HEK293 (cell line): ENCODE data around the gene ARHGAP22.

Source experiments
- CTCF ChIA-PET: fragments of 350-600 bp; formaldehyde crosslinking; extraction: SDS; loops from one replicate; lab custom pipeline; 2021; ENCODE audit warnings: antibody characterized with exemption; lab: Yijun Ruan, JAX
- POLR2A ChIA-PET: fragments of 300-600 bp; formaldehyde crosslinking; extraction: SDS; loops from one replicate; lab custom pipeline; 2020; ENCODE audit warnings: antibody characterized with exemption, inconsistent platforms; lab: Yijun Ruan, JAX
- H3K27ac ChIP-seq: fragments of 200-500 bp; sonication (Bioruptor generic); 2 replicates; pipeline ENCODE4 v1.5.1; 2014; ENCODE audit warnings: low read depth, low read length, control low read depth, inconsistent platforms; ENCODE audit errors: extremely low read depth
- H3K36me3 ChIP-seq, 2 experiments: fragments of 200-500 bp in 1 of 2; sonication (Bioruptor generic) in 1 of 2; 1 replicate in 1 of 2; 2 replicates in 1 of 2; pipeline ENCODE4 v1.5.1; 2014 to 2017; ENCODE audit warnings: inconsistent platforms in 2 of 2, low read length in 2 of 2; ENCODE audit not compliant: control insufficient read depth in 2 of 2, insufficient read depth in 1 of 2
- H3K4me1 ChIP-seq: fragments of 200-500 bp; sonication (Bioruptor generic); 2 replicates; pipeline ENCODE4 v1.5.1; 2014; ENCODE audit warnings: mild to moderate bottlenecking, low read length, inconsistent platforms; ENCODE audit not compliant: control insufficient read depth, insufficient read depth
- H3K4me3 ChIP-seq: 2 replicates; pipeline ENCODE4 v1.5.1; 2011; ENCODE audit warnings: low read depth, mild to moderate bottlenecking, control low read depth, low read length, moderate library complexity
- H3K9me3 ChIP-seq: fragments of 200-500 bp; sonication (Bioruptor generic); 2 replicates; pipeline ENCODE4 v1.5.1; 2014; ENCODE audit warnings: low read depth, low read length, inconsistent platforms; ENCODE audit not compliant: control insufficient read depth, insufficient read depth
- BCL11A ChIP-seq: fragments of 450-650 bp; formaldehyde crosslinking; IDR thresholded peaks from 2 replicates; pipeline ENCODE4 v1.5.1; 2016; ENCODE audit warnings: low read depth, missing biosample characterization, missing genetic modification characterization
- BCL11B ChIP-seq: fragments of 450-650 bp; formaldehyde crosslinking; IDR thresholded peaks from 2 replicates; pipeline ENCODE4 v1.5.1; 2016; ENCODE audit warnings: low read depth, missing biosample characterization, missing genetic modification characterization
- HOXD13 ChIP-seq: sonication (generic); formaldehyde crosslinking; IDR thresholded peaks from 2 replicates; pipeline ENCODE4 v1.8.0; 2022; ENCODE audit warnings: missing genetic modification reagents, borderline replicate concordance
- KLF1 ChIP-seq: fragments of 450-650 bp; formaldehyde crosslinking; IDR thresholded peaks from 2 replicates; pipeline ENCODE4 v1.5.1; 2016; ENCODE audit warnings: missing biosample characterization, missing genetic modification characterization
- PBX3 ChIP-seq: sonication (generic); formaldehyde crosslinking; IDR thresholded peaks from 2 replicates; pipeline ENCODE4 v1.8.1; 2022; ENCODE audit warnings: mild to moderate bottlenecking, moderate library complexity, missing genetic modification reagents
- RBAK ChIP-seq: fragments of 450-650 bp; formaldehyde crosslinking; IDR thresholded peaks from 2 replicates; pipeline ENCODE4 v1.5.1; 2016; ENCODE audit warnings: missing biosample characterization, missing genetic modification characterization
- SP2 ChIP-seq: fragments of 450-650 bp; formaldehyde crosslinking; IDR thresholded peaks from 2 replicates; pipeline ENCODE4 v1.5.1; 2016; ENCODE audit warnings: missing biosample characterization, missing genetic modification characterization
- ZBTB11 ChIP-seq: fragments of 450-650 bp; formaldehyde crosslinking; conservative IDR thresholded peaks from 2 replicates; pipeline ENCODE4 v1.5.1; 2016; ENCODE audit warnings: low read depth, missing biosample characterization, missing genetic modification characterization
- ZFHX2 ChIP-seq: fragments of 450-650 bp; formaldehyde crosslinking; conservative IDR thresholded peaks from 2 replicates; pipeline ENCODE4 v1.5.1; 2016; ENCODE audit warnings: missing biosample characterization, missing genetic modification characterization
- ZFP41 ChIP-seq: fragments of 450-650 bp; formaldehyde crosslinking; IDR thresholded peaks from 2 replicates; pipeline ENCODE4 v1.5.1; 2016; ENCODE audit warnings: missing biosample characterization, missing genetic modification characterization, borderline replicate concordance
- ZNF133 ChIP-seq: fragments of 450-650 bp; formaldehyde crosslinking; IDR thresholded peaks from 2 replicates; pipeline ENCODE4 v1.5.1; 2016; ENCODE audit warnings: missing biosample characterization, missing genetic modification characterization
- ZNF16 ChIP-seq: fragments of 450-650 bp; formaldehyde crosslinking; IDR thresholded peaks from 2 replicates; pipeline ENCODE4 v1.5.1; 2016; ENCODE audit warnings: low read depth, missing biosample characterization, missing genetic modification characterization
- ZNF2 ChIP-seq: fragments of 450-650 bp; formaldehyde crosslinking; IDR thresholded peaks from 2 replicates; pipeline ENCODE4 v1.5.1; 2016; ENCODE audit warnings: missing biosample characterization, missing genetic modification characterization
- ZNF211 ChIP-seq: fragments of 450-650 bp; formaldehyde crosslinking; IDR thresholded peaks from 2 replicates; pipeline ENCODE4 v1.5.1; 2016; ENCODE audit warnings: low read depth, missing biosample characterization, missing genetic modification characterization
- ZNF248 ChIP-seq: fragments of 450-650 bp; formaldehyde crosslinking; IDR thresholded peaks from 2 replicates; pipeline ENCODE4 v1.5.1; 2017; ENCODE audit warnings: missing biosample characterization, missing genetic modification characterization
- ZNF292 ChIP-seq: fragments of 450-650 bp; formaldehyde crosslinking; IDR thresholded peaks from 2 replicates; pipeline ENCODE4 v1.5.1; 2016; ENCODE audit warnings: low read depth, missing biosample characterization, missing genetic modification characterization, borderline replicate concordance
- ZNF350 ChIP-seq: fragments of 450-650 bp; formaldehyde crosslinking; IDR thresholded peaks from 2 replicates; pipeline ENCODE4 v1.5.0; 2017; ENCODE audit warnings: missing biosample characterization, mild to moderate bottlenecking, missing genetic modification characterization
- ZNF433 ChIP-seq: fragments of 450-650 bp; formaldehyde crosslinking; IDR thresholded peaks from 2 replicates; pipeline ENCODE4 v1.5.1; 2016; ENCODE audit warnings: missing biosample characterization, missing genetic modification characterization, low read depth
- ZNF521 ChIP-seq: fragments of 450-650 bp; formaldehyde crosslinking; IDR thresholded peaks from 2 replicates; pipeline ENCODE4 v1.5.1; 2017; ENCODE audit warnings: missing biosample characterization, mild to moderate bottlenecking, missing genetic modification characterization
- ZNF530 ChIP-seq: fragments of 450-650 bp; formaldehyde crosslinking; IDR thresholded peaks from 2 replicates; pipeline ENCODE4 v1.5.1; 2016; ENCODE audit warnings: low read depth, missing biosample characterization, missing genetic modification characterization
- ZNF621 ChIP-seq: fragments of 450-650 bp; formaldehyde crosslinking; IDR thresholded peaks from 2 replicates; pipeline ENCODE4 v1.5.1; 2017; ENCODE audit warnings: missing biosample characterization, missing genetic modification characterization
- ZNF654 ChIP-seq: fragments of 450-650 bp; formaldehyde crosslinking; IDR thresholded peaks from 2 replicates; pipeline ENCODE4 v1.5.1; 2016; ENCODE audit warnings: low read depth, missing biosample characterization, missing genetic modification characterization
- ZNF677 ChIP-seq: fragments of 450-650 bp; IDR thresholded peaks from 2 replicates; pipeline ENCODE4 v1.5.0; 2018; ENCODE audit warnings: missing biosample characterization, mild to moderate bottlenecking, missing genetic modification characterization, moderate library complexity
- ZNF777 ChIP-seq: fragments of 450-650 bp; formaldehyde crosslinking; IDR thresholded peaks from 2 replicates; pipeline ENCODE4 v1.5.1; 2017; ENCODE audit warnings: missing biosample characterization, missing genetic modification characterization, borderline replicate concordance
- ZNF792 ChIP-seq: fragments of 450-650 bp; formaldehyde crosslinking; IDR thresholded peaks from 2 replicates; pipeline ENCODE4 v1.5.1; 2016; ENCODE audit warnings: missing biosample characterization, missing genetic modification characterization
- ZSCAN18 ChIP-seq: fragments of 450-650 bp; formaldehyde crosslinking; IDR thresholded peaks from 2 replicates; pipeline ENCODE4 v1.5.1; 2016; ENCODE audit warnings: missing biosample characterization, missing genetic modification characterization
- ZXDB ChIP-seq: fragments of 450-650 bp; formaldehyde crosslinking; IDR thresholded peaks from 2 replicates; pipeline ENCODE4 v1.5.1; 2016; ENCODE audit warnings: missing biosample characterization, missing genetic modification characterization

Gene ARHGAP22

GRCh38 chr10:48463318-48464003 lies 141.4 kb downstream of the ARHGAP22 start (continued):
- TF ChIP-seq RBAK (tag by site-specific recombination) (no peak), ZXDB (tag by site-specific recombination) (no peak), ZNF16 (no peak), KLF1 (tag by site-specific recombination) (peak; percentile 78), ZNF211 (no peak), ZSCAN18 (tag by site-specific recombination) (no peak), ZNF2 (tag by site-specific recombination) (no peak), BCL11B (tag by site-specific recombination) (no peak), ZNF792 (tag by site-specific recombination) (no peak), ZNF654 (tag by site-specific recombination) (no peak), ZNF292 (tag by site-specific recombination) (no peak), SP2 (no peak), ZNF133 (tag by site-specific recombination) (no peak), ZNF777 (tag by site-specific recombination) (no peak), ZNF521 (no peak), HOXD13 (CRISPR knock-in tag) (no peak)
- TF ChIP-seq, all 188 proteins: peak for 4

GRCh38 chr10:48462482-48463020 lies 142.3 kb downstream of the ARHGAP22 start:
- H3K4me3 ChIP-seq, result no peak overlapping the region
- POLR2A ChIA-PET, result no interaction called here
- no peak for TF ChIP-seq RBAK (tag by site-specific recombination)
- no peak for TF ChIP-seq ZBTB11 (tag by site-specific recombination)
- no peak for TF ChIP-seq BCL11A (tag by site-specific recombination)
- no peak for TF ChIP-seq ZNF350 (tag by site-specific recombination)
- TF ChIP-seq ZFP41 (tag by site-specific recombination), result no peak
- TF ChIP-seq PBX3 (CRISPR knock-in tag), result no peak
- no peak for TF ChIP-seq ZNF530 (tag by site-specific recombination)
- TF ChIP-seq ZNF248 (tag by site-specific recombination), result no peak
- TF ChIP-seq ZNF677 (tag by site-specific recombination), result no peak
- TF ChIP-seq ZNF621 (tag by site-specific recombination), result no peak
- no peak for TF ChIP-seq ZNF433 (tag by site-specific recombination)
- no peak for TF ChIP-seq SP2
- no peak for TF ChIP-seq ZFHX2 (tag by site-specific recombination)
- no peaks in the 10 kb centered on the region for H3K9me3 ChIP-seq
- H3K27ac ChIP-seq, result no peak overlapping the region
- H3K4me1 ChIP-seq, result no peaks in the 10 kb centered on the region
- no peaks in the 10 kb centered on the region for H3K36me3 ChIP-seq
- CTCF ChIA-PET, result no interaction called here
